Measurements from ENCODE around the gene RIIAD1.
"Not testable (repeated sequence)": the region's sequence is repeated elsewhere in the genome, so short reads cannot be mapped to it uniquely, and the experiment has no call there.

Gene RIIAD1

GRCh38 chr1:151720974-151721787 lies at the start of gene RIIAD1:
Gene RIIAD1 (plus strand): TSS chr1:151721522. CDS start chr1:151721537, 15 bp downstream.
- DNase-seq: peak; percentile 9

DNA sequence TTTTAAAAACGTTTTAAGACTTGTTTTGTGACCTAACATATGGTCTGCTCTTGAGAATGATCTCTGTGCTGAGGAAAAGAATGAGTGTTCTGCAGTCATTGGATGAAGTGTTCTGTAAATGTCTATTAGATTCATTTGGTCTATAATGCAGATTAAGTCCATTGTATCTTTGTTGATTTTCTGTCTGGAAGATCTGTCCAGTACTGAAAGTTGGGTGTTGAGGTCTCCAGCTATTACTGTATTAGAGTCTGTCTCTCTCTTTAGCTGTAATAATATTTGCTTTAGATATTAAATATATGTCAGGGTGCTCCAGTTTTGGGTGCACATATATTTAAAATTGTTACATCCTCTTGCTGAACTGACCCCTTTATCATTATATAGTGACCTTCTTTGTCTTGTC lies 47.9 kb upstream of the RIIAD1 start:
- DNase-seq: no peak

DNA sequence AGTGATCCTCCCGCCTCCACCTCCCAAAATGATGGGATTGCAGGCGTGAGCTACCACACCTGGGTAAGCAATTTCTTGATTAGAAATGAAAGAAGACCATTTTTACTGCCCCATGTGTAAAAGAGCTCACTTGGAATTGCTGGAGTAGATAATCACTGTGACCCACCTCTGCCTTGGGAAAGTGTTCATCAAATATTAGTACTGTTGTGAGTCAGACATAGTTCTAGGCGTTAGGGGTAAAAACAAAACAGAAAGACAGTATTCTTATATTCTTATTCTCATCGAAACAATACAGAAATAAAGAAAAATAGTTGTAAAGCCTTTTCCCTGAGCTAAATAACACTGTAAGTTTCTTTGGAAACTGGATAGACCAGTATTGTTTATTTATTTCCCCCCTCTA lies 40.9 kb upstream of the RIIAD1 start:
- DNase-seq: no peak

GRCh38 chr1:151680826-151681225 lies 40.5 kb upstream of the RIIAD1 start:
- no peak for DNase-seq

- DNase-seq: no peak
Observed at GRCh38 chr1:151681923-151682322, 39.4 kb upstream of the RIIAD1 start.

GRCh38 chr1:151682901-151683300 lies 38.4 kb upstream of the RIIAD1 start:
- DNase-seq: not testable (repeated sequence)

- DNase-seq: no peak
Observed at GRCh38 chr1:151684128-151684527, 37.2 kb upstream of the RIIAD1 start.

- no peak for DNase-seq
Observed at GRCh38 chr1:151686561-151686960, 34.8 kb upstream of the RIIAD1 start.

DNA sequence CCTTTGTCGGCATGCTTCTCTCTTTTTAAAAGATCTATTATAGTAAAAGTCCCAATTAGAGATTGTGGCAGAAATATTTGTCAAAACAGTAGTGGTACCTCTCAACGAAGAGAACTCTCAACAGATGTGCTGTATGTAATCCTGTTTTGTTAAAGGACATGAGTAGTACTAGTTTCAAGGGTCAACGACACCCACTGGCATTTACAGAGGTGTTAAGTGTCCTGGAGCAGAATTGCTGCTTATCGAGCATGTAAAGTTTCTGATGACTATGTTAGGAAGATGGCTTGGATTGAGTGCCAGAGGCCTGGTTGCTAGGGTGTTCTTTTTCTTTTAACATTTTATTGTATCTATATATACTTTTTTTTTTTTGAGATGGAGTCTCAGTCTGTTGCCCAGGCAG lies 31.8 kb upstream of the RIIAD1 start:
- no peak for DNase-seq

DNA sequence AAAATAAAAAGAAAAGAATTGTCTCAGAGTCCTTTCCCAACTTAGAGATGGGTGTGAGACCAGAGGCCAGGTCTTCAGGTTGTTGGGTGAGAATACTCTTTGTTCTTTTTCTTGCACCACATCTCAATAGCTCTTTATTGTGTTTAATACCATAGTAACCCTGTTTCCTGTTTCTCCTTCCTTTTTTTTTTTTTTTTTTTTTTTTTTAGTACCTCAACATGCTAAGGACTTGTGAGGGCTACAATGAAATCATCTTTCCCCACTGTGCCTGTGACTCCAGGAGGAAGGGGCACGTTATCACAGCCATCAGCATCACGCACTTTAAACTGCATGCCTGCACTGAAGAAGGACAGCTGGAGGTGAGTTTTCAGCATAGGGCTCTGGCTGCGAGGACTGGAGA lies 29.1 kb upstream of the RIIAD1 start:
- DNase-seq: no peak

GRCh38 chr1:151693057-151693651 lies 28.2 kb upstream of the RIIAD1 start:
- peak; percentile 41 for DNase-seq

DNA sequence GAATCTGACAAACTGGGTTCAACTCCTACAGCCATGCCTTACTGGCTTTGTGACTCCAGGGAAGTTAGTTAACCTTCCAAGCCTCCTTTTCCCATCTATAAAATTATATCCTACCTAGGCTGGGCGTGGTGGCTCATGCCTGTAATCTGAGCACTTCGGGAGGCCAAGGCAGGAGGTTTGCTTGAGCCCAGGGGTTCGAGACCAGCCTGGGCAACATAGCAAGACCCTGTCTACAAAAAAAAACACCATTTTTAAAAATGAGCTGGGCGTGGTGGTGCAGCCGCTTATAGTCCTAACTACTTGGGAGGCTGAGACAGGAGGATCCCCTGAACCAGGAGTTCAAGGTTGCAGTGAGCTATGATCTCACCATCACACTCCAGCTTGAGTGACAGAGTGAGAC lies 19.8 kb upstream of the RIIAD1 start:
- DNase-seq: no peak

DNA sequence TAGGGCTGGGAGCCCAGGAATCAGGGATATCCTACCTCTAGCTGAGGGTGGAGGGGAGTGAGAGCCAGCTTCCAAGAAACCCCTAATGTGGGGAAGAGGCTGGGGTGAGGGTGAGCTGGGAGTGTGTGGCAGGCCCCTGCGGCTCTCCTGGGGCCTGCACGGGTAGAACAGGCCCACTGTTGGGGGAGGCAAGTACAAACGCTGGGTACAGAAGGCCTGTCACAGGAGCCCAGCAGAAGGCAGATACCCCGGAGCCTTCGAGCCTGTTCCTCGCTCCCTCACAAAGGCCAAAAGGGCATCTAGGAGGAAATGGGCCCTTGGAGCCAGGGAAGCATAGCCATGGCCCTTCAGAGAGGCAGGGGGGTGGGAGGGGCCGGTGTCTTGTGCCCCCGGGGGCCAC lies 18.4 kb upstream of the RIIAD1 start:
- DNase-seq: no peak

DNA sequence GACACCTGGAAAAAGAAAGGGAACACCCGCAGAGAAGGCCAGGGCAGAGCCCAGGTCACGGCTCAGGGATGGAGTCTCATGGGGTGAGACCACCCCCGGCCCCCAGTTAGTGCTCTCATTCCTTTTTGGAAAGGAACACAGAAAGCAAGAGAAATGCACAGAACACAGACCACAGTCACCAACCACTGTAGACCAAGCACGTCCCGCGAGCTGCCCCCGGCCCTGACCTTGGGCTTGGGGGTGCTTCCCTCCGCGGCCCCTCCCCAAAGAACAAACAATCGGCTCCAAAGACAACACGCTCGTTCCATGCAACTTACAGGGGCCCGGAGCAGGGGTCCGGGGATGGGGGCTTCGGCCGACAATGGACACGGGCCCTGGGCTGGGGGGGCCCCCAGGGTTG lies 17.5 kb upstream of the RIIAD1 start:
- no peak for DNase-seq

DNA sequence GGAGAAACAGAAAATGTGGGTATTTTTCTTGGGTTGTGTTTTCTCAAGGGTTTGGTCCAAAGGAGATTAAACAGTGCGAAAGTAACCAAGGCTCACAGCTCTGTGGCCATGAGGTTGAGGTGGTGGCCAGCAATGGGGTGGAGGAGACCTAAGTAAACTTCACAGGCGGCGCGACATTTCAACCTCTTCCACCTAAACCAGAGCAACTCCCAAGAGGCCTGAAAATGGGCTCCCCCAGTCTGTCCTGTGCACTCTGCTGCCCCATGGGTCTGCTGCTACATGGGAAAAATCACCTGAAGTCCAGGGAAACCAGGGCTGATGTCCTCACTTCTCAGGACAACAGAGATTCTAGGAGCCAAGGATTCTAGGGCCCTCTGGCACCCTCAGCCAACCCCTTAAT lies 17.1 kb upstream of the RIIAD1 start:
- no peak for DNase-seq

DNA sequence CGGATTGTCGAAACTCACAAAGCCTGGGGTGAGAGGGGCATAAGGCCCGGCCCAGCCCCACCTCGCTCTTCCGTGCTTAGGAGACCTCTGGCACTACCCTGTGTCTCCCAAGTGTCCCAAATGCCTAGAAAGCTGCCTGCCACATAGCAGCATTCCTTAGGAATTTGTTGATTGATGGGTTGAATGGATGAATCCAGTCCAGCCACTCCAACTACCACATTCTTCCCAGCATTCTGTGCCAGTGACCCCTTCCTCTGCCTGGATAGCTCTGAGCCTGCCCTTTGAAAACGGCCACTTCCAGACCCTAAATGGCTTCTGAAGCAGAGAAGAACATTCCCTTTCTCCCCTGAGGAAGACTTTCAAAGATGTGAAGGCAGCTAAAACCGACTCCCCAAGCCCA lies 16.2 kb upstream of the RIIAD1 start:
- DNase-seq: no peak

DNA sequence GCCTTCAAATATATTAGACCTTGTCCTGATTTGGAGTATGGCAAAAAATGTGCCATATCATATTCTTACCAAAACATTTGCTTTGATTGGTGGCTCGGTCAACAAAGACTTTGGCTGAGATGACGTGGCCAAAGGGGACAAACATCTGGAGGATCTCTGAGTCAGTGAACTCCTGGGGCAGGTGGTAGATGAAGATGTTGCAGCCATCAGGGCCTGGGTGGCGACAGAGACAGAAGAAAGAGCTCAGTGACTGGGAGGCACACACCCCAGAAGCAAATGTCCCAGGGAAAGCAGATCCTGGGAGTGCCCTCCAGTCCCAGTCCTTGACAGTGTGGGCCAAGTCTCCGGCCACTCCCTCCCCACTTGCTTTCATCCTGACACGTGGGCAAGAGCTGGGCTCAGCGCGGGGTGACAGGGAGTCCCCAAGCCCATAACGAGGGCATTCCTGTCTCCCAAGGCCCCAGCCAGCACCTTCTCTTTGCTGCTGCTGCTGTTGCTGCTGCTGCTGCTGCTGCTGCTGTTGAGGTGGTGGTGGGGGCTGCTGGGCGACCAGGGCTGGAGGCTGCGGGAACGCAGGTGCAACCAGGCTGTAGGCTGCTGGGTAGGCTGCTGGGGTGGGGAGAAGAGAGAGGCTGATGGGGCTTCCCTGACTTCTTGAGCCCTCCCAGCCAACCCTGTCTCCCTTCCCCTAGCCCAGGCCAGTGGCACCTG lies 15.4 kb upstream of the RIIAD1 start:
- no peak for DNase-seq

GRCh38 chr1:151706464-151707415 lies 14.6 kb upstream of the RIIAD1 start:
- DNase-seq: no peak

DNA sequence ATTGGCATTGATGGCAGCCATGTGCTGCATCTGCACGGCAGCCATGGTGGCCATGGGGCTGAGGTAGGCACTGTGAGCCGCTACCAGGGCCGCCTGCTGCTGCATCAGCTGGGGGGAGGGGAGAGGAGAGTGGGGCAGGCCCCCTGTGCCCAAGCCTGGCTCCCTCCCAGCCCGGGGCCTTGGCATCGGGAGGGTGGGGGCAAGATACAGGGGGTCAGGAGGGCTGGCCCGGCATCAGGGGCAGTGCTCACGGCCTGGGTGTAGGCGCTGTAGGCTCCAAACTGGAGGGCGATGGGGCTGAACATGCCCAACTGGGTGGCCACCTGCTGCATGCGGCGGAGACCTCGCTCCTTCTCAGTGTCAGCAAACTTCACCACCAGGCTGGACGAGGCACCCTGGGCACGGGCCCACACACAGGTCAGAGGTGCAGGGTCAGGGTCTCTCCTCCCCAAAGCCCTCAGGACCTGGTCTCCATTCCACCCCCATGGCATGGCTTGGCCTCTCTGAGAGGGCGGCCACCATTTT lies 13.7 kb upstream of the RIIAD1 start:
- DNase-seq: no peak

DNA sequence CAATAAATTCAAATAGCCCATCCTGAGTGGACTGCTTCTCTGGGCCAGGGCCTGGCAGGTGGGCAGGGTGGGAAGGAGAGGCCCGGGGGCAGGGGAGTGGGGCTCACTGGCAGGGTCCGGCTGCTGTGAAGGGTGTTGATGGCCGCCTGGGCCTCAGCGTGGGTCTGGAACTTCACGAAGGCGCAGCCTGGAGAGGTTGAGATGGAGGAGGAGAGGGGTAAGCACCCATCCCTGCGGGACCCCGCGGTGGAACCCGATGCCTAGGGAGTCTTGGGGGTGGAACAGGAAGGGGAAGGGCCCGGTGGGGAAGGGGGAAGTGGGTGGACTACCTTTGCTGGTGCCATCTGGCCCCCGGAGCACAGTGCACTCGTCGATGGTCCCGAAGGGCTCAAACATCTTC lies 12.4 kb upstream of the RIIAD1 start:
- DNase-seq: no peak

GRCh38 chr1:151710187-151710840 lies 11.0 kb upstream of the RIIAD1 start:
- peak; percentile 11 for DNase-seq

Data from DMS153 (cell line).